B cell (primary cell): ENCODE measurements around the gene SIAH2. TPM values are rescaled to one million over a fixed set of nuclear protein-coding genes. Genes with fewer than 3 reads are reported as not detected.

Source experiments
- ATAC-seq: fragments of 200-7000 bp; cut with Tn5 transposase; one replicate; pipeline ENCODE4 v1.10.0; 2021; ENCODE audit warnings: low read depth, mild to moderate bottlenecking, moderate number of reproducible peaks, moderate library complexity
- CTCF ChIA-PET: fragments of 350-600 bp; sonication (Branson Sonifier 250); formaldehyde crosslinking; loops from one replicate; lab custom pipeline; 2021; ENCODE audit warnings: antibody characterized with exemption, inconsistent platforms; lab: Charles Lee
- POLR2A ChIA-PET: fragments of 350-600 bp; sonication (Branson Sonifier 250); formaldehyde crosslinking; loops from one replicate; lab custom pipeline; 2021; ENCODE audit warnings: antibody characterized with exemption; lab: Charles Lee
- DNase-seq: peaks from one replicate; pipeline ENCODE4 v3.0.0; 2013
- H2AFZ ChIP-seq: 2 replicates; pipeline ENCODE4 v1.6.1; 2012; ENCODE audit warnings: mild to moderate bottlenecking, low read depth, low read length; ENCODE audit not compliant: insufficient read depth, poor library complexity, severe bottlenecking
- H3K27ac ChIP-seq, 2 donors: 1 replicate in 1 of 2; 2 replicates in 1 of 2; pipeline ENCODE4 v1.5.1; 2012 to 2013; ENCODE audit warnings: low read length in 2 of 2, mild to moderate bottlenecking in 2 of 2, moderate library complexity in 1 of 2
- H3K27me3 ChIP-seq, 4 experiments: fragments of 200-600 bp in 1 of 4; sonication (generic) in 1 of 4; replicated peaks in 1 of 4; 1 replicate in 2 of 4; 2 replicates in 2 of 4; pipeline versions ENCODE4 v1.6.1 to v1.7.0; 2013 to 2016; ENCODE audit warnings: low read length in 3 of 4, mild to moderate bottlenecking in 2 of 4, mixed read lengths in 1 of 4, moderate library complexity in 1 of 4; ENCODE audit not compliant: insufficient read depth in 4 of 4, control insufficient read depth in 3 of 4; ENCODE audit errors: control extremely low read depth in 1 of 4
- H3K36me3 ChIP-seq, 2 experiments: replicated peaks in 1 of 2; 1 replicate in 1 of 2; 2 replicates in 1 of 2; pipeline versions ENCODE4 v1.6.1 to v1.7.1; 2013; ENCODE audit warnings: low read length in 1 of 2; ENCODE audit not compliant: insufficient read depth in 2 of 2, control insufficient read depth in 1 of 2; ENCODE audit errors: control extremely low read depth in 1 of 2, extremely low read depth in 1 of 2
- H3K4me1 ChIP-seq, 2 donors: fragments of 200-600 bp in 1 of 2; sonication (generic) in 1 of 2; 1 replicate in 1 of 2; 2 replicates in 1 of 2; pipeline versions ENCODE4 v1.5.1 to v1.6.1; 2013 to 2017; ENCODE audit warnings: low read length in 2 of 2; ENCODE audit not compliant: control insufficient read depth in 2 of 2, insufficient read depth in 2 of 2
- H3K4me2 ChIP-seq: replicated peaks from 2 replicates; pipeline ENCODE3; 2012; ENCODE audit warnings: mild to moderate bottlenecking, low read depth, low read length; ENCODE audit not compliant: poor library complexity, severe bottlenecking
- H3K4me3 ChIP-seq, 5 experiments: fragments of 200-600 bp in 1 of 5; sonication (generic) in 1 of 5; 1 replicate in 3 of 5; 2 replicates in 2 of 5; pipeline versions ENCODE4 v1.5.1 to v1.7.0; 2011 to 2016; ENCODE audit warnings: low read length in 4 of 5, mild to moderate bottlenecking in 4 of 5, low read depth in 2 of 5, control low read depth in 1 of 5, moderate library complexity in 1 of 5; ENCODE audit not compliant: insufficient read depth in 1 of 5; ENCODE audit errors: control extremely low read depth in 1 of 5, extremely low read depth in 1 of 5
- H3K79me2 ChIP-seq: fragments of 200-600 bp; sonication (generic); one replicate; pipeline ENCODE4 v1.6.0; 2016; ENCODE audit warnings: low read length; ENCODE audit not compliant: control insufficient read depth, insufficient read depth
- H3K9ac ChIP-seq: fragments of 200-600 bp; sonication (generic); 2 replicates; pipeline ENCODE4 v1.6.1; 2017; ENCODE audit warnings: mild to moderate bottlenecking, low read length, moderate library complexity
- H3K9me3 ChIP-seq, 3 donors: one replicate each; pipeline versions ENCODE4 v1.6.1 to v1.7.1; 2013; ENCODE audit warnings: low read length in 2 of 3; ENCODE audit not compliant: control insufficient read depth in 2 of 3, insufficient read depth in 1 of 3; ENCODE audit errors: control extremely low read depth in 1 of 3
- H4K20me1 ChIP-seq: 2 replicates; pipeline ENCODE4 v1.6.0; 2012; ENCODE audit warnings: mild to moderate bottlenecking, low read length; ENCODE audit not compliant: insufficient read depth, control insufficient read depth, poor library complexity, severe bottlenecking
- H3K27ac Mint-ChIP-seq: one replicate; pipeline ENCODE4 v1.8.0; 2021; ENCODE audit warnings: mixed read lengths
- H3K27me3 Mint-ChIP-seq: one replicate; pipeline ENCODE4 v1.8.0; 2021; ENCODE audit warnings: mixed read lengths
- H3K4me1 Mint-ChIP-seq: one replicate; pipeline ENCODE4 v1.8.0; 2021; ENCODE audit warnings: mixed read lengths
- H3K4me3 Mint-ChIP-seq: one replicate; pipeline ENCODE4 v1.8.0; 2021; ENCODE audit warnings: mixed read lengths
- H3K9me3 Mint-ChIP-seq: one replicate; pipeline ENCODE4 v1.8.0; 2022; ENCODE audit warnings: mixed read lengths; ENCODE audit not compliant: insufficient read depth
- CTCF ChIP-seq: fragments of 200-600 bp; IDR thresholded peaks from one replicate; pipeline ENCODE4 v1.8.0; 2022; ENCODE audit warnings: antibody characterized with exemption, mild to moderate bottlenecking
- EZH2 ChIP-seq: IDR thresholded peaks from 2 replicates; pipeline ENCODE4 v1.6.1; 2012; ENCODE audit warnings: borderline replicate concordance, low read depth, mild to moderate bottlenecking, moderate library complexity, low read length; ENCODE audit not compliant: insufficient read depth, poor library complexity, severe bottlenecking
- intact Hi-C: fragments of 100-400 bp; cut with micrococcal nuclease; formaldehyde crosslinking; loops from one replicate; pipeline ENCODE4 v1.10.0; 2022
- polyA plus RNA-seq: library from polyadenylated mRNA; depleted of rRNA; stranded (reverse); fragments of >200 nt; gene quantifications from 2 replicates; pipeline ENCODE4 v1.2.3, GENCODE V29; 2012
- total RNA-seq, 2 donors: library from RNA; stranded (reverse); fragments of 120-200 nt in 1 of 2; gene quantifications; 1 replicate in 1 of 2; 2 replicates in 1 of 2; pipeline versions ENCODE4 v1.2.3 to v1.2.4, GENCODE V29; 2013 to 2022

Gene SIAH2
- total and polyA plus RNA-seq, 2 donors (not counting 1 experiment from before 2014, with no cell fraction given): 22.3 to 83.4 TPM

GRCh38 chr3:150786791-150787190 is 23.8 kb upstream of the SIAH2 start:
- Histone ChIP-seq H2AFZ (no peak overlapping the region), H3K9me3 (no peaks in the 10 kb centered on the region), H3K9ac (no peak overlapping the region), H3K36me3 (no peaks in the 10 kb centered on the region), H3K27ac (no peak overlapping the region), H3K4me3 (no peak overlapping the region), H3K79me2 (no peaks in the 10 kb centered on the region), H3K27me3 (peaks cover 0 to 5% (median 1%) of the 10 kb centered on the region in 4 experiments), H4K20me1 (no peaks in the 10 kb centered on the region), H3K4me2 (no peak overlapping the region), H3K4me1 (no peaks in the 10 kb centered on the region)
- ChIA-PET POLR2A (no interaction called here), CTCF (interaction anchor here (0.9 to 3.6 kb wide), 6 partner anchors 10 to 24 kb away, joined by 4 to 20 read pairs (median 10); partner anchors contain the start of gene SIAH2)
- intact Hi-C loops: loop anchor here (1.0 to 2.0 kb wide), 3 partner anchors 20 to 79 kb away; no protein-coding TSS in a partner anchor
- H3K4me1 Mint-ChIP-seq: peaks cover 6% of the 10 kb centered on the region
- ATAC-seq (no peak), DNase-seq (no peak)
- H3K27ac Mint-ChIP-seq: no peak overlapping the region
- TF ChIP-seq CTCF (no peak), EZH2 (no peak)
- H3K4me3 Mint-ChIP-seq: no peak overlapping the region
- peaks cover 12% of the 10 kb centered on the region for H3K27me3 Mint-ChIP-seq
- H3K9me3 Mint-ChIP-seq: no peaks in the 10 kb centered on the region

- Histone ChIP-seq H3K4me1 (no peaks in the 10 kb centered on the region), H3K27ac (no peak overlapping the region), H3K9ac (no peak overlapping the region), H4K20me1 (no peaks in the 10 kb centered on the region), H3K9me3 (no peaks in the 10 kb centered on the region), H3K27me3 (peaks cover 0 to 5% (median 1%) of the 10 kb centered on the region in 4 experiments), H2AFZ (no peak overlapping the region), H3K36me3 (no peaks in the 10 kb centered on the region), H3K4me2 (no peak overlapping the region), H3K79me2 (no peaks in the 10 kb centered on the region), H3K4me3 (no peak overlapping the region)
- ATAC-seq (no peak), DNase-seq (no peak)
- no peak for TF ChIP-seq EZH2
- H3K4me3 Mint-ChIP-seq: no peak overlapping the region
- intact Hi-C loops: no loop called here
- CTCF ChIA-PET: interaction anchor here (1.1 to 1.7 kb wide), 2 partner anchors 80 to 93 kb away, joined by 3 read pairs; no protein-coding TSS in a partner anchor
- no peak overlapping the region for H3K27ac Mint-ChIP-seq
- H3K9me3 Mint-ChIP-seq: no peaks in the 10 kb centered on the region
- POLR2A ChIA-PET: no interaction called here
- peaks cover 6% of the 10 kb centered on the region for H3K4me1 Mint-ChIP-seq
- peaks cover 9% of the 10 kb centered on the region for H3K27me3 Mint-ChIP-seq
These were observed 21.8 kb upstream of the SIAH2 start for GRCh38 chr3:150784747-150785125.
